Measurements from ENCODE around the gene C6orf118. TPM values are rescaled to one million over a fixed set of nuclear protein-coding genes. Genes with fewer than 3 reads are reported as not detected.

The C6orf118 gene
- total RNA-seq, 1 experiment from 2014 or later: not detected

GRCh38 chr6:165272585-165272984 is 36.8 kb downstream of the C6orf118 start:
- WGBS (ENCODE audit: extremely low coverage, insufficient read length, low lambda C conversion rate): no CpG with 5 or more reads among the region's 6 CpGs
- Histone ChIP-seq H4K5ac (ENCODE audit: insufficient read length, low read depth, low read length) (no peak overlapping the region), H3K18ac (ENCODE audit: insufficient read length, low read depth, low read length) (no peak overlapping the region), H3K9me3 (ENCODE audit: control insufficient read depth, low read depth, low read length) (no peaks in the 10 kb centered on the region), H3K56ac (ENCODE audit: insufficient read length, low read depth, low read length) (no peak overlapping the region), H2AK5ac (ENCODE audit: insufficient read length, low read length) (no peak overlapping the region), H3K27me3 (ENCODE audit: insufficient read depth, low read length) (no peaks in the 10 kb centered on the region), H4K20me1 (ENCODE audit: control insufficient read depth, insufficient read depth, insufficient read length) (no peaks in the 10 kb centered on the region), H2BK12ac (ENCODE audit: insufficient read length, low read depth, low read length) (no peak overlapping the region), H3K27ac (ENCODE audit: insufficient read length, low read depth, low read length) (no peak overlapping the region), H3K79me1 (ENCODE audit: insufficient read depth, low read depth, low read length, poor library complexity, severe bottlenecking) (no peaks in the 10 kb centered on the region), H3K23me2 (ENCODE audit: insufficient read length, low read depth, low read length, poor library complexity, severe bottlenecking) (peaks cover 3% of the 10 kb centered on the region), H3K14ac (ENCODE audit: insufficient read depth, low read length) (no peak overlapping the region), H3T11ph (ENCODE audit: low read length) (no peak overlapping the region), H4K91ac (ENCODE audit: insufficient read length, low read depth, low read length) (no peak overlapping the region), H2BK5ac (ENCODE audit: insufficient read length, low read length) (no peak overlapping the region), H3K4me1 (ENCODE audit: insufficient read depth, low read length) (no peaks in the 10 kb centered on the region), H2BK20ac (ENCODE audit: low read depth, low read length, poor library complexity, severe bottlenecking) (no peak overlapping the region), H3K4me2 (ENCODE audit: insufficient read depth, insufficient read length, low read length) (no peak overlapping the region), H3K4ac (ENCODE audit: low read depth, low read length) (no peak overlapping the region), H3K9ac (ENCODE audit: extremely low read depth, insufficient read length, low read length) (no peak overlapping the region), H2BK120ac (ENCODE audit: low read depth, low read length, poor library complexity, severe bottlenecking) (no peak overlapping the region), H2BK15ac (ENCODE audit: low read depth, low read length) (no peak overlapping the region), H3K79me2 (ENCODE audit: insufficient read depth, low read length) (no peaks in the 10 kb centered on the region), H2AFZ (ENCODE audit: low read length) (no peak overlapping the region), H4K8ac (replicated peaks; ENCODE audit: insufficient read length, low read depth, low read length) (no peak overlapping the region), H3K23ac (ENCODE audit: insufficient read length, low read depth, low read length) (no peak overlapping the region)
- Mint-ChIP-seq H3K27ac (no peak overlapping the region), H3K4me1 (no peaks in the 10 kb centered on the region), H3K9me3 (no peaks in the 10 kb centered on the region), H3K27me3 (ENCODE audit: low read depth) (no peaks in the 10 kb centered on the region), H3K36me3 (ENCODE audit: insufficient read depth in 1 of 3, low read depth in 3 of 3) (no peaks in the 10 kb centered on the region), H3K4me3 (no peak overlapping the region)
- TF ChIP-seq, protein P1, sequence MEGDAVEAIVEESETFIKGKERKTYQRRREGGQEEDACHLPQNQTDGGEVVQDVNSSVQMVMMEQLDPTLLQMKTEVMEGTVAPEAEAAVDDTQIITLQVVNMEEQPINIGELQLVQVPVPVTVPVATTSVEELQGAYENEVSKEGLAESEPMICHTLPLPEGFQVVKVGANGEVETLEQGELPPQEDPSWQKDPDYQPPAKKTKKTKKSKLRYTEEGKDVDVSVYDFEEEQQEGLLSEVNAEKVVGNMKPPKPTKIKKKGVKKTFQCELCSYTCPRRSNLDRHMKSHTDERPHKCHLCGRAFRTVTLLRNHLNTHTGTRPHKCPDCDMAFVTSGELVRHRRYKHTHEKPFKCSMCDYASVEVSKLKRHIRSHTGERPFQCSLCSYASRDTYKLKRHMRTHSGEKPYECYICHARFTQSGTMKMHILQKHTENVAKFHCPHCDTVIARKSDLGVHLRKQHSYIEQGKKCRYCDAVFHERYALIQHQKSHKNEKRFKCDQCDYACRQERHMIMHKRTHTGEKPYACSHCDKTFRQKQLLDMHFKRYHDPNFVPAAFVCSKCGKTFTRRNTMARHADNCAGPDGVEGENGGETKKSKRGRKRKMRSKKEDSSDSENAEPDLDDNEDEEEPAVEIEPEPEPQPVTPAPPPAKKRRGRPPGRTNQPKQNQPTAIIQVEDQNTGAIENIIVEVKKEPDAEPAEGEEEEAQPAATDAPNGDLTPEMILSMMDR (conservative IDR thresholded peaks at IDR 0.05): no peak
- DNase-seq: no peak

All from H9 (cell line).